Fibroblast of gingiva (primary cell): ENCODE data around the gene ASPDH.
A peak's percentile ranks its signal among the peaks of the same experiment; 100 is the strongest.
"Not testable (repeated sequence)": the region's sequence is repeated elsewhere in the genome, so short reads cannot be mapped to it uniquely, and the experiment has no call there.

Experiments used
- DNase-seq: peaks from one replicate; pipeline ENCODE4 v3.0.0-alpha.2; 2011; ENCODE audit warnings: low read depth

ASPDH gene

DNA sequence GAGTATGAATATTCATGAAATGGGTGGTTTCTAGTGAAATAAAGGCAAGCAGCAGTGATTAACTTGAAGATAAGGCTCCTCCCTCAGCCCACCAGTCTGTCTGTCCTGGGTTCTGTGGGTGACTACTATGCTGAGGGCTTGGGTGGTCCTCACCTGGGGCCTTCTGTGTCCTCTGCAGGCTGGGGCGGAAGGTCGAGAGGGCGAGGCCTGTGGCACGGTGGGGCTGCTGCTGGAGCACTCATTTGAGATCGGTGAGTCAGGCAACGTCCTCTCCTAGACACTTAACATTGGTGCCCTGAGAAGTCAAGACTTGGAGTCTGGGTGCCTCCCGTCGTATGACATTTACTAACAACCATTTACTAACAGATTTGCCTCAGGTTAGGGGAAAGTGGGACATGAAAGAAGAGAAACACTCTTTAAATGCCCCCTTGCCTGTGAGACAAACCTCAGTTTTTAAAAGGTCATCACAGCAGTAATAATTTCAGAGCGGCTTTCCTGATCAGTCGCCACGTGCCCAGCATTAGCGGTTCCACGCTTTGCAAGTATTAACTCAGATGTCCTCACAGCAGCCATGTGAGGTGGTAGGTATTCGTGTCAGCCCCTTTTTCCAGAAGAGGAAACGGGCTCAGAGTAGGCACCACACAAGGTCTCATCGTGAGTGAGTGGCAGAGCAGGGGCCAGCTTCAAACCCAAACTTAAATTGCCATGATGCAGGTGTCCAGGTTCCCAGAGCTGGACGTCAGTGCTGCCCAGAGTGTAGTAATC lies 35.8 kb downstream of the ASPDH start:
- DNase-seq = no peak

DNA sequence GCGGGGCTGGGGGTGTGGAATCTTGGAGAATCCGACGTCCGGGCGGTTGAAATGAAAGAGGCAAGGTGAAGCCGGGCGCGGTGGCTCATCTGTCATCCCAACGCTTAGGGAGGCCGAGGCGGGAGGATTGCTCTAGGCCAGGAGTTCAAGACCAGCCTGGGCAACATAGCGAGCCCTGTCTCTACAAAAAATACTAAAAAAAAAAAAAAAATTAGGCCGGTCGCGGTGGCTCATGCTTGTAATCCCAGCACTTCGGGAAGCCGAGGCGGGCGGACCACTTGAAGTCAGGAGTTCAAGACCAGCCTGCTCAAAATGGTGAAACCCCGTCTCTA lies 36.8 kb downstream of the ASPDH start:
- no peak for DNase-seq

DNA sequence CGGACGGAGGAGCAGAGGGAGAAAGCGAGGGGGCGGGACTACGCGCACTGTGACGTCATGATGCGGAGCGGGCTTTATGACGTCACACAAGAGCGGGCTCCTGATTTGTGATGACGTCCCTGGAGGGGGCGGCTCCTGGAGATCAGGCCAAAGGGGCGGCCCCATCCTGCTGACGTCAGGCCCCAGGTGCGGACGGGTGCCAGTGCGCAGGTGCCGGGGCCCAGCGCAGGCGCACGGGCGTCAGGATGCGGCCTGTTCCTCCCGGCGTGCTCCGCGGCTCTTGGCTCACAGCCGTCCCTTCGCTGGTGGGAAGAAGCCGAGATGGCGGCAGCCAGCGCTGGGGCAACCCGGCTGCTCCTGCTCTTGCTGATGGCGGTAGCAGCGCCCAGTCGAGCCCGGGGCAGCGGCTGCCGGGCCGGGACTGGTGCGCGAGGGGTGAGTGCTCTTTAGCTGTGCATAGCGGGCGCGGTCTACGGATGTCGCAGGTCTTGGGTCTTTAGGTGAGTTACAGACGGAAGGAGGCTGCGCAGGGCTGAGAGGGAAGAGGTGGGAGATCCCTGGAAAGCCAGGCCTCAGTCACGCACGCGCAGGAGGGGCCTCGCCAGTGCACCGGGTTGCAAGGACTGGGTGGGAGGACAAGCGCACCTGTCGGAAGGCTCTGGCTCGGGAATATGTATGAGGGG lies 37.3 kb downstream of the ASPDH start, which contains the start of the genes EMC10 and GARIN5A:
Gene EMC10 (plus strand): TSS at position 284 of the 683 bp plus-strand sequence. CDS start 38 bp downstream, at position 322.
Gene GARIN5A (minus strand): TSS at position 625 of the 683 bp plus-strand sequence. CDS start 460 bp downstream, at position 165.
- DNase-seq = peak; percentile 91

DNA sequence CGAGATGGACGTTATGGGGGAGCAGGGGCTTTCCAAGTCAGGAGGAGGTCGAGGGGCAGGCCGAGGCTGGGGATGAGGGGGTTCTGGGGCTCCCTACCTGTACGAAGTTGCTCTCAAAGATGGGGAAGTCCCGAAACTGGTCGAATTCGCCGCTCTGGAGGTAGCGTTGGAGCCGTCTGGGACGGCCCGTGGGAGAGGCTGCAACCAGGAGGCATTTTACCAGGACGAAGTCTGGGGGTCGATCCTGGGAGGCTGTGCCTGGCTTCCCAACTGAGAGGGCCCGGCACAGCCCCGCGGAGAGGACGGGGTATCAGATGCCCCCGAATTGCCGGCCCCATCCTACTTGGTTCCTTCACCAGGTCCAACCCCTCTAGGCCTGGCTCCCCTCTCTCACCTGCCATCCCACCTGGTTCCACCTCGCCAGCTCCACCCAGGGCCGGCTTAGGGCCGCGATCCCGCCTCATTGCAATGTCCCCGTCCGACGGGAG lies 37.9 kb downstream of the ASPDH start:
- no peak for DNase-seq

DNA sequence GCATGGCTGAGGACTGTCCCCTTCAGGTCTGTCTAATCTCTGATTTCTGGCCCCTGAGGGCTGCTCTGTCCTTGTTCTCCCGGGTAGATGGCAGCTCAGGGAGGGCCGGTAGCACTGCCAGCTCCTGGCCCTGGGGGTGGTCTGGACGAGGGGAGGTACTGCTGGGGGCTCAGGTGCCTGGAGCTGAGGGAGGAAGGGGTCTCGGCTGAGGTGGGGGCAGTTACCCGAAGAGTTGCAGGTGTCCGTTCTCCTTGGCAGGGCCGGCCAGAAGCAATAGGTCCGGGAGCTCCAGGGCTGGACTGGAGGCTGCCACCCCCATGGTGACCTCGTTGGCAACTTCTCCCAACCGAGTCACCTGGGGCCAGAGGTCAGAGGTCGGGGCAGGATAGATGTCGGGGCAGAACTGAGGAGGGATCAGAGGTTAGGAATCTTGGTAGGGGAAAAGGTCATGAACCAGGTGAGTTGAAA lies 38.6 kb downstream of the ASPDH start:
- no peak for DNase-seq

DNA sequence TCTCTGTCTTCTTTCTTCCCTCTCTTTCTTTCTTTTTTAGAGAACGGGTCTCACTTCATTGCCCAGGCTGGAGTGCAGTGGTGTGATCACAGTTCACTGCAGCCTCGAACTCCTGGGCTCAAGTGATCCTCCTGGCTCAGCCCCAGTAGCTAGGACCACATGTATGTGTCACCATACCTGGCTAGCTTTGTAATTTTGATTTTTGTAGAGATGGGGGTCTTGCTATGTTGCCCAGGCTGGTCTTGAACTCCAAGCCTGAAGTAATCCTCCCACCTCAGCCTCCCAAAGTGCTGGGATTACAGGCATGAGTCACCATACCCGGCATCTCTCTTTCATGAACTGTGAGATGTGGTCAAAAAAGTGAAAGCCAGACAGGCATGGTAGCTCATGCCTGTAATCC lies 40.4 kb downstream of the ASPDH start:
- not testable (repeated sequence) for DNase-seq

DNA sequence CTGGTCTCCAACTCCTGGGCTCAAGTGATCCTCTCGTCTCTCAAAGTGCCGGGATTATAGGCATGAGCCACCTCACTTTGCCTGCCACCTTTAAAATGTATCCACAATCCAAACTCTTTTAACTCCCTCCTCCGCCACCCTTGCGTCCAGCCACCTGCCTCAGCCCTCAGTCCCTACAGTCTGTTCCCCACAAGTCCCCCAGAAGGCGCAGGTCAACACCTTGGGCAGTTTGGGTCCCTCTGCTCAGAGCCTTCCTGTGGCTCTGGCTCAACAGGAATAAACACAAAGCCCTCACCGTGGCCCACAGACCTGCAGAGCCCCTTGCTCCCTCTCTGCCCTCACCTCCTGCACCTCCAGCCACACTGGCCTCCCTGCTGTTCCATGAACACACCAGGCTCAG lies 44.9 kb downstream of the ASPDH start:
- DNase-seq = no peak

DNA sequence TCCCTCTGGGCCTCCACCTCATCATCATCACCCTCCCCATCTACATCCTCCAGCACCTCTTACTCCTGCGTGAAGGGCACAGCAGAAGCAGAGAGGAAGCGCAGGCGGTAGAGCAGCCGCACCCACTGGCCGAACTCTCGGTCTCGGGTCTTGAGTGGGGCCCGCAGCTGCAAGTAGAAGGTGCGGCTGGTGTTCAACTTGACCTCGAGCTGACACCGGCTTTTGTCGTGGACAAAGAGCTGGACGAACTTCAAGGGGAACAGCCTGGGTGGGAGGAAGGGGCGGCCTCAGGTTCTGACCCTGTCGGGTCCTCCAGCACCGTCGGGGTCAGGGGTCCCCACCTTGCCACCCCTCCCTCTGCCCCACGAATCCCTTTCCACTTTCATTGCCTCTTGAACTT lies 46.1 kb downstream of the ASPDH start:
- DNase-seq = no peak

DNA sequence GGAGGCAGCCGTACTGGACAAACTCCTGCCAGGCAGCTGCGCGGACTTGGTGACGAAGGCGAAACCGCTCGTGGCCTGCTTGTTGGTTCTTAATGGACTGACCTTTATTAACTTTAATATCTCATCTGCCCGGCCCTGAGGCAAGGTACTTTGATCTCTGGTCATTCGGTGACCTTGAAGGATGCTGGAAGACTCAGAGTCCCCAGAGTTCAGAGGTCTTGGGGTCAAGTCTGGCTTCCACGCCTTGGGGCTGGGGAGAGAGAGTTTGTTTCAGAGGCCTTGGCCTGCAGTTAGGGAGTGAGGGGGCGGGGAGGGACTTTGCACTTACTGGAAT lies 47.0 kb downstream of the ASPDH start:
- DNase-seq = no peak

DNA sequence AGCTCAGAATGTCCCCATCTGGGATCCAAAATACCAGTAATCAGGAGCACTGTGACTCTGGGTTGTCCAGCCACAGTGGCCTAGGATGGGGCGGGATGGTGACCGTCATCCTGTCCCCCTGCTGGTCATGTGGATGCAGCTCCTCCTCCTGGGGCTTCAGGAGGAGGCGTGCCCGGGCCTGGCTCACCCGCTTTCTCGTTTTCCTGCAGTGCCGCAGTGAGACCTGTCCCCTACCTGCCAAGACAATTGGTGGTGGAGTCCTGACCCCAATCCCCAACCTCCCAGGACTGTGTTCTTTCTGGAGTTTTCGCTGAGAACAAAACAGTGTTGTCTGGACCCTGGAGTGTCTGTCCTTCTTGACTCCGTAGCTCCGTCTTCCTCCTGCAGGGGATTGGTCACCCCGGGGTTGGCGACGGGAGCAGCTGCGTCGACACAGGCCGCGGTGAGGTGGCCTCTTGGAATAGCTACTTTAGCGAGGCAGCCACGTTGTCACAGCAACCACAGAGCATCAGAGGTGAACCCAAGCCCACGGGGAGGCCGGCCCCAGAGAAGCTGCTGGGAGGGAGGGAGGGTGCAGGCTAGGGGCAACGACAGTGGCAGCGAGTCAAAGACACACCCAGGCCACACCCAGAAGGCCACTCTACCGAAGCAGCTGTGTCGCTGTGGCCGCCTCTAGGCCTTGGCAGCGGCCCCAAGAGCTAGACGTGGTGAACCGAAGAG lies 47.6 kb downstream of the ASPDH start:
- DNase-seq = no peak

DNA sequence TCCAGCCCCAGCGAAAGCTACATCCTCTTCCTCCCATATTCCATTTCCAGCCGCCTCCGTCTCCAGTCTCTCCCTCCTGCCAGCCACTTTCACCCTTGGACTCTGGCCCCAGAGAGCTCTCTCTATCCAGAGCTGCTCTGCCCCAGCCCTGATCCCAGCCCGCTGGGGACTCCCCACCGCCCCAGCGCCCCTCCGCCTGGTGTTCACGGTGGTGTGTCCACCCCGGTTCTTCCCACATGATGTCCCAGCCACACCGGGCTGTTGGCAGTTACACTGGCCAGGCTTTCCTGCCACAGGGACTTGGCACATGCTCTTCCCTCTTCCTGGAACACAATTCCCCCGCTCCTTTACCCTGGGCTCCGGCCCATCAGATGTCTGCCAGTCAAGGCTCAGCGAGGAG lies 48.7 kb downstream of the ASPDH start:
- no peak for DNase-seq

DNA sequence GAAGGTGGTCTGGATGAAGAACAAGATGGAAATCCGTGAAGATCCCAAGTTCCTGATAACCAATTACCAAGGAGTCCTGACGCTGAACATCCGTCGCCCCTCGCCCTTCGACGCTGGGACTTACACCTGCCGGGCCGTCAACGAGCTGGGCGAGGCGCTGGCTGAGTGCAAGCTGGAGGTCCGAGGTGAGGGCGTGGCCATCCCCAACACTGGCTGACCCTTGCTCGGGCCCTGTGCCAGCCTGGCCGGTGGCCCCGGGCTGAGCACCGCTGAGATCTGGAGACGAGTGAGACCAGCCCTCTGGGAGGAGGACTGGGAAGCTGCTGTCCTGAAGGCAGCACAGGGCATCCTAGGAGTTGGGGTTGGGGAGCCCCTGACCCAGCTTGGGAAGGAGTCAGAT lies 49.4 kb downstream of the ASPDH start:
- no peak for DNase-seq

DNA sequence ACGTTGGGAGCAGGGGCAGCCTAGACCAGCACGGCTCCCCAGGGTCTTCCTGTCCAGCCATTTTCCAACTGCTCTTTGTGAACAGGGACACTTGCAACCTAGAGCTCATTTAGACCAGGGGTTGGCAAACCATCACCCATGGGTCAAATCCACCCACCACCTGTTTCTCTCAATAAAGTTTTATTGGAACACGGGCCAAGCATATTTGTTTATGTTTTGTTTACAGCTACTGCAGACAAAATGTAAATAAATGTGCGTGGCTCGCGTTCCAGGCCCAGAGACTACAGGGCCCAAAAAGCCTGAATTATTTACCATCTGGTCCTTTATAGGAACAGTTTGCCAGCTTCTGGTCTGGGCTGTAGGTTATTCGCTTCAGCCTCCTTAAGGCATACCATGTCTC lies 50.7 kb downstream of the ASPDH start:
- no peak for DNase-seq
